Esophagus muscularis mucosa (tissue), 3 donors: ENCODE data around the gene MKI67.

Experiments used
- POLR2A ChIP-seq: fragments of 450-650 bp; IDR thresholded peaks from one replicate; pipeline ENCODE4 v1.6.1; 2017; ENCODE audit warnings: antibody characterized with exemption, moderate library complexity, mild to moderate bottlenecking, low read depth
- POLR2AphosphoS5 ChIP-seq, 2 donors: sonication (generic); formaldehyde crosslinking; IDR thresholded peaks; one replicate each; pipeline ENCODE4 v1.6.1; 2017; ENCODE audit warnings: antibody characterized with exemption in 2 of 2
- TF ChIP-seq, protein P1 (sequence below), 3 experiments: fragments of 200-600 bp in 2 of 3; fragments of 450-650 bp in 1 of 3; sonication (generic) in 2 of 3; IDR thresholded peaks; one replicate each; pipeline ENCODE4 v1.5.1; 2017 to 2019; ENCODE audit warnings: antibody characterized with exemption in 3 of 3, mild to moderate bottlenecking in 2 of 3, moderate library complexity in 1 of 3

DNA sequence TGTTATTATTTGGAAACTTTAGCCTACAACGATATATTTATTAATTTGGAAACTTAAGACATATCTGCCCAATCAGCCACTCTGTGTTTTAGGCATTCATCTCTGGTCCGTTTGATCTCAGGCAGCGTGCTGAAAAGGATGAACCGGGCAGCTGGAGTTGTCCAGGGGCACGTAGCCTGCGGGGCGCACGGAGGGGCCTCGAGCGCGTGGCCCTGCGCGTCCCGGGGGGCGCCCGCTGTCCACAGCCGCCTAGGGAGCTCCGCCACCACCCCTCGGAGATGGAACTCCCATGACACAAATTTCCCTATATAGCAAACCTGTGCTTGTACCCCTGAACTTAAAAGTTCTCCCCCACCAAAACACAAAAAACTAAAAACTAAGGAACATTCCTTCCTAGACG, 24.3 kb upstream of the MKI67 start:
- TF ChIP-seq, protein P1, sequence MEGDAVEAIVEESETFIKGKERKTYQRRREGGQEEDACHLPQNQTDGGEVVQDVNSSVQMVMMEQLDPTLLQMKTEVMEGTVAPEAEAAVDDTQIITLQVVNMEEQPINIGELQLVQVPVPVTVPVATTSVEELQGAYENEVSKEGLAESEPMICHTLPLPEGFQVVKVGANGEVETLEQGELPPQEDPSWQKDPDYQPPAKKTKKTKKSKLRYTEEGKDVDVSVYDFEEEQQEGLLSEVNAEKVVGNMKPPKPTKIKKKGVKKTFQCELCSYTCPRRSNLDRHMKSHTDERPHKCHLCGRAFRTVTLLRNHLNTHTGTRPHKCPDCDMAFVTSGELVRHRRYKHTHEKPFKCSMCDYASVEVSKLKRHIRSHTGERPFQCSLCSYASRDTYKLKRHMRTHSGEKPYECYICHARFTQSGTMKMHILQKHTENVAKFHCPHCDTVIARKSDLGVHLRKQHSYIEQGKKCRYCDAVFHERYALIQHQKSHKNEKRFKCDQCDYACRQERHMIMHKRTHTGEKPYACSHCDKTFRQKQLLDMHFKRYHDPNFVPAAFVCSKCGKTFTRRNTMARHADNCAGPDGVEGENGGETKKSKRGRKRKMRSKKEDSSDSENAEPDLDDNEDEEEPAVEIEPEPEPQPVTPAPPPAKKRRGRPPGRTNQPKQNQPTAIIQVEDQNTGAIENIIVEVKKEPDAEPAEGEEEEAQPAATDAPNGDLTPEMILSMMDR (IDR thresholded peaks at IDR 0.05) = no peak
- TF ChIP-seq POLR2A (no peak), POLR2AphosphoS5 (IDR thresholded peaks at IDR 0.05) (no peak)
